LNCaP clone FGC (cell line): ENCODE data around the gene TAT.

Experiments used
- DNase-seq: peaks from one replicate; pipeline ENCODE4 v3.0.0-alpha.2; 2011; ENCODE audit warnings: low read depth
- H3K4me3 ChIP-seq: 2 replicates; pipeline ENCODE4 v1.5.1; 2011; ENCODE audit warnings: mild to moderate bottlenecking, low read depth, low read length, control low read depth
- CTCF ChIP-seq: IDR thresholded peaks from 2 replicates; pipeline ENCODE4 v1.5.1; 2012; ENCODE audit warnings: mild to moderate bottlenecking; ENCODE audit not compliant: control insufficient read depth, insufficient read depth; ENCODE audit errors: extremely low read depth

Gene TAT

GRCh38 chr16:71574702-71575101 lies 2.2 kb downstream of the TAT start:
- no peak for TF ChIP-seq CTCF
- H3K4me3 ChIP-seq = no peak overlapping the region
- DNase-seq = no peak

- DNase-seq = no peak
- no peak overlapping the region for H3K4me3 ChIP-seq
- TF ChIP-seq CTCF = no peak
These were observed 3.4 kb downstream of the TAT start for GRCh38 chr16:71573387-71574094.

- no peak for DNase-seq
- TF ChIP-seq CTCF = no peak
- no peak overlapping the region for H3K4me3 ChIP-seq
These were observed 4.3 kb downstream of the TAT start for GRCh38 chr16:71572497-71573116.

GRCh38 chr16:71570144-71570543 lies 6.7 kb downstream of the TAT start:
- H3K4me3 ChIP-seq = no peak overlapping the region
- no peak for TF ChIP-seq CTCF
- DNase-seq = no peak

GRCh38 chr16:71569621-71570020 lies 7.3 kb downstream of the TAT start:
- TF ChIP-seq CTCF = no peak
- no peak overlapping the region for H3K4me3 ChIP-seq
- DNase-seq = no peak

- no peak for TF ChIP-seq CTCF
- DNase-seq = no peak
- H3K4me3 ChIP-seq = no peak overlapping the region
These were observed 8.3 kb downstream of the TAT start for GRCh38 chr16:71568551-71568950.

- H3K4me3 ChIP-seq = no peak overlapping the region
- no peak for TF ChIP-seq CTCF
- no peak for DNase-seq
These were observed 9.0 kb downstream of the TAT start for GRCh38 chr16:71567931-71568330.
